Nephron progenitor cell (in vitro differentiated cells): ENCODE data around the gene NAT8L.

ENCODE experiments used
- DNase-seq: peaks from one replicate; pipeline ENCODE4 v3.0.0; 2021
- H3K27ac Mint-ChIP-seq: 2 replicates; pipeline ENCODE4 v1.8.0; 2021; ENCODE audit warnings: mild to moderate bottlenecking, moderate library complexity, mixed read lengths
- H3K27me3 Mint-ChIP-seq: 2 replicates; pipeline ENCODE4 v1.8.0; 2021; ENCODE audit warnings: mild to moderate bottlenecking, low read depth, mixed read lengths; ENCODE audit not compliant: poor library complexity
- H3K36me3 Mint-ChIP-seq: 2 replicates; pipeline ENCODE4 v1.8.0; 2021; ENCODE audit warnings: low read depth, mixed read lengths
- H3K4me1 Mint-ChIP-seq: 2 replicates; pipeline ENCODE4 v1.8.0; 2021; ENCODE audit warnings: mixed read lengths
- H3K4me3 Mint-ChIP-seq: 2 replicates; pipeline ENCODE4 v1.8.0; 2021; ENCODE audit warnings: mild to moderate bottlenecking, moderate library complexity, mixed read lengths
- H3K9me3 Mint-ChIP-seq: 2 replicates; pipeline ENCODE4 v1.8.0; 2021; ENCODE audit warnings: mild to moderate bottlenecking, moderate library complexity, mixed read lengths
- CTCF ChIP-seq: fragments of 200-600 bp; sonication (generic); IDR thresholded peaks from 2 replicates; pipeline ENCODE4 v1.5.0; 2021; ENCODE audit warnings: antibody characterized with exemption

NAT8L gene

GRCh38 chr4:2069986-2070385 is 10.9 kb downstream of the NAT8L start:
- no peak for TF ChIP-seq CTCF
- no peak for DNase-seq
- Mint-ChIP-seq H3K36me3 (no peaks in the 10 kb centered on the region), H3K4me3 (no peak overlapping the region), H3K27me3 (no peaks in the 10 kb centered on the region), H3K27ac (no peak overlapping the region), H3K9me3 (no peaks in the 10 kb centered on the region), H3K4me1 (peaks cover 15% of the 10 kb centered on the region)

- Mint-ChIP-seq H3K36me3 (no peaks in the 10 kb centered on the region), H3K4me3 (no peak overlapping the region), H3K4me1 (peaks cover 15% of the 10 kb centered on the region), H3K27me3 (no peaks in the 10 kb centered on the region), H3K9me3 (no peaks in the 10 kb centered on the region), H3K27ac (no peak overlapping the region)
- TF ChIP-seq CTCF = no peak
- no peak for DNase-seq
Measured at GRCh38 chr4:2070421-2071251, 11.5 kb downstream of the NAT8L start.

- DNase-seq = no peak
- TF ChIP-seq CTCF = no peak
- Mint-ChIP-seq H3K4me3 (no peak overlapping the region), H3K9me3 (no peaks in the 10 kb centered on the region), H3K36me3 (no peaks in the 10 kb centered on the region), H3K4me1 (peaks cover 15% of the 10 kb centered on the region), H3K27me3 (no peaks in the 10 kb centered on the region), H3K27ac (no peak overlapping the region)
Measured at GRCh38 chr4:2071252-2071911, 12.3 kb downstream of the NAT8L start.

GRCh38 chr4:2071912-2072867 is 13.1 kb downstream of the NAT8L start:
- no peaks in the 10 kb centered on the region for H3K27me3 Mint-ChIP-seq
- H3K9me3 Mint-ChIP-seq = no peaks in the 10 kb centered on the region
- TF ChIP-seq CTCF = no peak
- no peak overlapping the region for H3K4me3 Mint-ChIP-seq
- H3K27ac Mint-ChIP-seq = no peak overlapping the region
- H3K4me1 Mint-ChIP-seq = peaks cover 15% of the 10 kb centered on the region
- H3K36me3 Mint-ChIP-seq = no peaks in the 10 kb centered on the region
- no peak for DNase-seq

- Mint-ChIP-seq H3K4me1 (peaks cover 18% of the 10 kb centered on the region), H3K27ac (no peak overlapping the region), H3K4me3 (no peak overlapping the region), H3K36me3 (no peaks in the 10 kb centered on the region), H3K27me3 (no peaks in the 10 kb centered on the region), H3K9me3 (no peaks in the 10 kb centered on the region)
- no peak for TF ChIP-seq CTCF
- no peak for DNase-seq
Measured at GRCh38 chr4:2072971-2073807, 14.1 kb downstream of the NAT8L start.
